ENCODE results near the gene POU4F1. TPM values are rescaled to one million over a fixed set of nuclear protein-coding genes. Genes with fewer than 3 reads are reported as not detected.
"Not testable (repeated sequence)": the region's sequence is repeated elsewhere in the genome, so short reads cannot be mapped to it uniquely, and the experiment has no call there.

POU4F1 gene
- total RNA-seq: under 1 TPM in 7 of 8 experiments, not detected in 1; 0.05 to 0.66 (median 0.17) TPM

GRCh38 chr13:78603240-78603957 lies at the start of gene POU4F1:
Gene POU4F1, minus strand, starts transcription at chr13:78603552. Its CDS starts 226 bp downstream, at chr13:78603326.
- Histone ChIP-seq H3K4me1 (replicated peaks in 1 of 2) (peaks cover 0 to 10% of the 10 kb centered on the region in 2 donors), H3K4me3 (peak within 1 kb of the TSS; percentile 29 to 45 (median 36)), H3K27ac (no peak within 1 kb of the TSS)
- peak; percentile 45 to 98 (median 94) for ATAC-seq (replicated peaks in 6 of 8)
- in situ Hi-C loops (cut with MboI; ENCODE audit: low pct_unique_long_range_greater_than_20kb in 2 of 9, low sequenced_read_pairs in 9 of 9, unreplicated experiment in 9 of 9): no loop called here
- WGBS, 10 experiments: 0% methylated on average over 2 to 9 of the region's 80 CpGs; no CpG with 5 or more reads in 6 of the 10 experiments

GRCh38 chr13:78652651-78653050 lies 49.3 kb upstream of the POU4F1 start:
- WGBS, 10 experiments: 60 to 83% methylated on average over 1 of the region's 1 CpG; no CpG with 5 or more reads in 8 of the 10 experiments
- ATAC-seq (replicated peaks in 6 of 8): no peak
- in situ Hi-C loops (cut with MboI; ENCODE audit: low pct_unique_long_range_greater_than_20kb in 2 of 9, low sequenced_read_pairs in 9 of 9, unreplicated experiment in 9 of 9): no loop called here
- Histone ChIP-seq H3K27ac (no peak overlapping the region), H3K4me3 (no peak overlapping the region), H3K4me1 (replicated peaks in 1 of 2) (peaks cover 0 to 10% of the 10 kb centered on the region in 2 donors)

GRCh38 chr13:78650717-78651083 lies 47.3 kb upstream of the POU4F1 start:
- no peak overlapping the region for H3K27ac ChIP-seq
- 80 to 100% (median 100%) methylated on average over 1 to 2 of the region's 2 CpGs; no CpG with 5 or more reads in 1 of the 10 experiments for WGBS, 10 experiments
- ATAC-seq (replicated peaks in 6 of 8): no peak
- H3K4me3 ChIP-seq: no peak overlapping the region
- in situ Hi-C loops (cut with MboI; ENCODE audit: low pct_unique_long_range_greater_than_20kb in 2 of 9, low sequenced_read_pairs in 9 of 9, unreplicated experiment in 9 of 9): no loop called here
- H3K4me1 ChIP-seq (replicated peaks in 1 of 2): no peaks in the 10 kb centered on the region

GRCh38 chr13:78649997-78650716 lies 46.8 kb upstream of the POU4F1 start:
- H3K4me1 ChIP-seq (replicated peaks in 1 of 2): no peaks in the 10 kb centered on the region
- H3K27ac ChIP-seq: no peak overlapping the region
- in situ Hi-C loops (cut with MboI; ENCODE audit: low pct_unique_long_range_greater_than_20kb in 2 of 9, low sequenced_read_pairs in 9 of 9, unreplicated experiment in 9 of 9): no loop called here
- peak in 2 of 8 experiments; percentile 54 to 59 for ATAC-seq (replicated peaks in 6 of 8)
- no peak overlapping the region for H3K4me3 ChIP-seq
- WGBS, 10 experiments: 69 to 100% (median 93%) methylated on average over 2 to 3 of the region's 3 CpGs; no CpG with 5 or more reads in 1 of the 10 experiments

GRCh38 chr13:78647109-78647678 lies 43.8 kb upstream of the POU4F1 start:
- H3K4me1 ChIP-seq (replicated peaks in 1 of 2); H3K4me3 ChIP-seq; in situ Hi-C loops (cut with MboI; ENCODE audit: low pct_unique_long_range_greater_than_20kb in 2 of 9, low sequenced_read_pairs in 9 of 9, unreplicated experiment in 9 of 9); H3K27ac ChIP-seq; ATAC-seq (replicated peaks in 6 of 8): not testable (repeated sequence)
- 66 to 100% (median 90%) methylated on average over 1 to 6 of the region's 11 CpGs; no CpG with 5 or more reads in 1 of the 10 experiments for WGBS, 10 experiments

- no peak for ATAC-seq (replicated peaks in 6 of 8)
- Histone ChIP-seq H3K4me1 (replicated peaks in 1 of 2) (no peaks in the 10 kb centered on the region), H3K4me3 (no peak overlapping the region), H3K27ac (no peak overlapping the region)
- in situ Hi-C loops (cut with MboI; ENCODE audit: low pct_unique_long_range_greater_than_20kb in 2 of 9, low sequenced_read_pairs in 9 of 9, unreplicated experiment in 9 of 9): no loop called here
- 88 to 100% (median 98%) methylated on average over 1 to 4 of the region's 4 CpGs for WGBS, 10 experiments
Observed at GRCh38 chr13:78638216-78638615, 34.9 kb upstream of the POU4F1 start.

GRCh38 chr13:78636495-78636894 lies 33.1 kb upstream of the POU4F1 start:
- Histone ChIP-seq H3K4me1 (replicated peaks in 1 of 2) (no peaks in the 10 kb centered on the region), H3K4me3 (no peak overlapping the region), H3K27ac (no peak overlapping the region)
- ATAC-seq (replicated peaks in 6 of 8): no peak
- in situ Hi-C loops (cut with MboI; ENCODE audit: low pct_unique_long_range_greater_than_20kb in 2 of 9, low sequenced_read_pairs in 9 of 9, unreplicated experiment in 9 of 9): no loop called here

- WGBS, 10 experiments: 75 to 100% (median 93%) methylated on average over 1 to 4 of the region's 4 CpGs
- ATAC-seq (replicated peaks in 6 of 8): no peak
- in situ Hi-C loops (cut with MboI; ENCODE audit: low pct_unique_long_range_greater_than_20kb in 2 of 9, low sequenced_read_pairs in 9 of 9, unreplicated experiment in 9 of 9): no loop called here
- Histone ChIP-seq H3K4me3 (no peak overlapping the region), H3K4me1 (replicated peaks in 1 of 2) (no peaks in the 10 kb centered on the region), H3K27ac (no peak overlapping the region)
Observed at GRCh38 chr13:78632996-78633395, 29.6 kb upstream of the POU4F1 start.

- Histone ChIP-seq H3K4me3 (no peak overlapping the region), H3K27ac (no peak overlapping the region), H3K4me1 (replicated peaks in 1 of 2) (no peaks in the 10 kb centered on the region)
- in situ Hi-C loops (cut with MboI; ENCODE audit: low pct_unique_long_range_greater_than_20kb in 2 of 9, low sequenced_read_pairs in 9 of 9, unreplicated experiment in 9 of 9): no loop called here
- WGBS, 10 experiments: 80 to 100% (median 100%) methylated on average over 1 of the region's 1 CpG; no CpG with 5 or more reads in 3 of the 10 experiments
- no peak for ATAC-seq (replicated peaks in 6 of 8)
Observed at GRCh38 chr13:78631077-78631476, 27.7 kb upstream of the POU4F1 start.

- no peak overlapping the region for H3K27ac ChIP-seq
- no peak overlapping the region for H3K4me3 ChIP-seq
- in situ Hi-C loops (cut with MboI; ENCODE audit: low pct_unique_long_range_greater_than_20kb in 2 of 9, low sequenced_read_pairs in 9 of 9, unreplicated experiment in 9 of 9): no loop called here
- H3K4me1 ChIP-seq (replicated peaks in 1 of 2): no peaks in the 10 kb centered on the region
- ATAC-seq (replicated peaks in 6 of 8): no peak
- 40 to 90% (median 85%) methylated on average over 1 of the region's 1 CpG; no CpG with 5 or more reads in 6 of the 10 experiments for WGBS, 10 experiments
Observed at GRCh38 chr13:78630511-78630910, 27.2 kb upstream of the POU4F1 start.

- ATAC-seq (replicated peaks in 6 of 8): no peak
- in situ Hi-C loops (cut with MboI; ENCODE audit: low pct_unique_long_range_greater_than_20kb in 2 of 9, low sequenced_read_pairs in 9 of 9, unreplicated experiment in 9 of 9): no loop called here
- Histone ChIP-seq H3K27ac (no peak overlapping the region), H3K4me3 (no peak overlapping the region), H3K4me1 (replicated peaks in 1 of 2) (no peaks in the 10 kb centered on the region)
- WGBS, 10 experiments: 78 to 100% (median 100%) methylated on average over 1 to 2 of the region's 2 CpGs; no CpG with 5 or more reads in 1 of the 10 experiments
Observed at GRCh38 chr13:78625384-78625783, 22.0 kb upstream of the POU4F1 start.

GRCh38 chr13:78623132-78623531 lies 19.8 kb upstream of the POU4F1 start:
- 87 to 100% (median 99%) methylated on average over 1 to 3 of the region's 3 CpGs for WGBS, 10 experiments
- no peak for ATAC-seq (replicated peaks in 6 of 8)
- in situ Hi-C loops (cut with MboI; ENCODE audit: low pct_unique_long_range_greater_than_20kb in 2 of 9, low sequenced_read_pairs in 9 of 9, unreplicated experiment in 9 of 9): no loop called here
- no peak overlapping the region for H3K27ac ChIP-seq
- H3K4me1 ChIP-seq (replicated peaks in 1 of 2): no peaks in the 10 kb centered on the region
- H3K4me3 ChIP-seq: no peak overlapping the region

- in situ Hi-C loops (cut with MboI; ENCODE audit: low pct_unique_long_range_greater_than_20kb in 2 of 9, low sequenced_read_pairs in 9 of 9, unreplicated experiment in 9 of 9): no loop called here
- Histone ChIP-seq H3K27ac (no peak overlapping the region), H3K4me3 (no peak overlapping the region), H3K4me1 (replicated peaks in 1 of 2) (no peaks in the 10 kb centered on the region)
- ATAC-seq (replicated peaks in 6 of 8): no peak
- 71 to 100% (median 93%) methylated on average over 1 to 2 of the region's 2 CpGs; no CpG with 5 or more reads in 1 of the 10 experiments for WGBS, 10 experiments
Observed at GRCh38 chr13:78620936-78621470, 17.7 kb upstream of the POU4F1 start.
